Measurements from ENCODE around the gene VIPR2. TPM values are rescaled to one million over a fixed set of nuclear protein-coding genes. Genes with fewer than 3 reads are reported as not detected.

The VIPR2 gene
- total and polyA plus RNA-seq, 2 experiments from 2014 or later: 2.2 to 2.4 TPM

GRCh38 chr7:159075563-159076238 is 69.0 kb downstream of the VIPR2 start:
- no peak for TF ChIP-seq CTCF (IDR thresholded peaks at IDR 0.05; ENCODE audit: low read depth, low read length)
- H3K4me3 ChIP-seq: no peak overlapping the region
- H3K27me3 ChIP-seq: no peaks in the 10 kb centered on the region
- no peaks in the 10 kb centered on the region for H3K36me3 ChIP-seq
- H3K9me3 ChIP-seq (ENCODE audit: low read depth): no peaks in the 10 kb centered on the region
- H3K4me1 ChIP-seq (ENCODE audit: low read depth): no peaks in the 10 kb centered on the region
- H3K27ac ChIP-seq: no peak overlapping the region
- no peak for DNase-seq (ENCODE audit: low read depth in 1 of 2, low spot score in 1 of 2)

- Histone ChIP-seq H3K27ac (no peak overlapping the region), H3K27me3 (no peaks in the 10 kb centered on the region), H3K4me1 (ENCODE audit: low read depth) (no peaks in the 10 kb centered on the region), H3K36me3 (no peaks in the 10 kb centered on the region), H3K9me3 (ENCODE audit: low read depth) (no peaks in the 10 kb centered on the region), H3K4me3 (no peak overlapping the region)
- TF ChIP-seq CTCF (IDR thresholded peaks at IDR 0.05; ENCODE audit: low read depth, low read length): no peak
- no peak for DNase-seq (ENCODE audit: low read depth in 1 of 2, low spot score in 1 of 2)
These were observed 73.4 kb downstream of the VIPR2 start for GRCh38 chr7:159071260-159071659.

- Histone ChIP-seq H3K9me3 (ENCODE audit: low read depth) (no peaks in the 10 kb centered on the region), H3K4me1 (ENCODE audit: low read depth) (no peaks in the 10 kb centered on the region), H3K27ac (no peak overlapping the region), H3K27me3 (no peaks in the 10 kb centered on the region), H3K4me3 (no peak overlapping the region), H3K36me3 (no peaks in the 10 kb centered on the region)
- no peak for TF ChIP-seq CTCF (IDR thresholded peaks at IDR 0.05; ENCODE audit: low read depth, low read length)
- DNase-seq (ENCODE audit: low read depth in 1 of 2, low spot score in 1 of 2): peak in 1 of 2 donors; percentile 27
These were observed 74.1 kb downstream of the VIPR2 start for GRCh38 chr7:159070431-159071148.

- Histone ChIP-seq H3K9me3 (ENCODE audit: low read depth) (no peaks in the 10 kb centered on the region), H3K4me1 (ENCODE audit: low read depth) (no peaks in the 10 kb centered on the region), H3K36me3 (no peaks in the 10 kb centered on the region), H3K27me3 (no peaks in the 10 kb centered on the region), H3K27ac (no peak overlapping the region), H3K4me3 (no peak overlapping the region)
- DNase-seq (ENCODE audit: low read depth in 1 of 2, low spot score in 1 of 2): no peak
- no peak for TF ChIP-seq CTCF (IDR thresholded peaks at IDR 0.05; ENCODE audit: low read depth, low read length)
These were observed 75.7 kb downstream of the VIPR2 start for GRCh38 chr7:159068893-159069448.

GRCh38 chr7:159068488-159068811 is 76.2 kb downstream of the VIPR2 start:
- Histone ChIP-seq H3K27me3 (no peaks in the 10 kb centered on the region), H3K36me3 (no peaks in the 10 kb centered on the region), H3K4me1 (ENCODE audit: low read depth) (no peaks in the 10 kb centered on the region), H3K4me3 (no peak overlapping the region), H3K9me3 (ENCODE audit: low read depth) (no peaks in the 10 kb centered on the region), H3K27ac (no peak overlapping the region)
- no peak for TF ChIP-seq CTCF (IDR thresholded peaks at IDR 0.05; ENCODE audit: low read depth, low read length)
- DNase-seq (ENCODE audit: low read depth in 1 of 2, low spot score in 1 of 2): peak in 1 of 2 donors; percentile 20

Measured in cardiac muscle cell (in vitro differentiated cells and primary cell).